D721Med (cell line): ENCODE measurements around the gene ZACN.
"Not testable (repeated sequence)": the region's sequence is repeated elsewhere in the genome, so short reads cannot be mapped to it uniquely, and the experiment has no call there.

Source experiments
- DNase-seq: peaks from one replicate; pipeline ENCODE4 v3.0.0; 2011; ENCODE audit warnings: low spot score; ENCODE audit not compliant: insufficient read length
- FAIRE-seq: peaks from 2 replicates; lab custom pipeline; 2011; peaks lifted over from hg19 to GRCh38; lab: Jason Lieb, UNC
- TF ChIP-seq, protein P1 (sequence below): IDR thresholded peaks from 2 replicates; pipeline ENCODE4 v1.5.1; 2012; ENCODE audit warnings: mild to moderate bottlenecking, control low read depth; ENCODE audit not compliant: insufficient read depth; ENCODE audit errors: missing control alignments

ZACN gene

DNA sequence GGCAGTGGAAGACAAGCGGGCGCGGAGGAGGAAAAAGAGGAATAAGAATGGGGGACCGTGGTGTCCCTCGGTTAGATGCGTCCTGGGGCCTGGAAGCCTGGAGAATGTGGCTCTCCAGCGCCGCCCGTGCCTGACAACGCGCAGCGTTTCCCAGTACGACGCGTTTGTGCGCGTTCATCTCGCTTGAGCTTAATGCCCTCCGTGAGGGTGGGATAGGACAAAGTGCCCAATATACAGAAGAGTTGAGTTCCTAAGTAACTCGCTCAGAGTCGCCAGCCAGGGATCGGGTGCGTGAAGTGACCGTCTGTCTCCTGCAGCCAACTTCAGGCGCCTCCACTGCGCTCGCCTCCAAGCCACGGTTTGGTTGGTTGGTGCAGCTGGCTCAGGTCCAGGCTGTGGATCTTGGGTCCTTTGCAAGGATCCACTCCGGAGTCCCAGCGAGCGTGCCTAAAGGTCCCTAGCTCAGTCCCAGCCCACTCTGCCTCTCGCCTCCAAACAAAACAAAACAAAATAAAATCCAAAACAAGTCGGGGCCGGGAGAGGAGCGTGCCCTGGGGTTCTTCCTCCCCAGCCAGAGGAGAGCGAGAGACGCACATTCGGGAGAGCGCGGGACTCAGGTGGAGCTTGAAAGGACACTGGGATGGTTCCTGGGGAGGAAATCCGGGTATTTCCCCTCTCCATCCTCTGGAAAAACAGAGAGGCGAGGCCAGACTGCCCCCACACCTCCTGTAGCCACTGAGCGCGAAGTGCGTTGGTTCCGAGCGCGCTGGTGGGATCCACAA is 3.4 kb upstream of the ZACN start:
- DNase-seq (no peak), FAIRE-seq (no peak)
- TF ChIP-seq, protein P1, sequence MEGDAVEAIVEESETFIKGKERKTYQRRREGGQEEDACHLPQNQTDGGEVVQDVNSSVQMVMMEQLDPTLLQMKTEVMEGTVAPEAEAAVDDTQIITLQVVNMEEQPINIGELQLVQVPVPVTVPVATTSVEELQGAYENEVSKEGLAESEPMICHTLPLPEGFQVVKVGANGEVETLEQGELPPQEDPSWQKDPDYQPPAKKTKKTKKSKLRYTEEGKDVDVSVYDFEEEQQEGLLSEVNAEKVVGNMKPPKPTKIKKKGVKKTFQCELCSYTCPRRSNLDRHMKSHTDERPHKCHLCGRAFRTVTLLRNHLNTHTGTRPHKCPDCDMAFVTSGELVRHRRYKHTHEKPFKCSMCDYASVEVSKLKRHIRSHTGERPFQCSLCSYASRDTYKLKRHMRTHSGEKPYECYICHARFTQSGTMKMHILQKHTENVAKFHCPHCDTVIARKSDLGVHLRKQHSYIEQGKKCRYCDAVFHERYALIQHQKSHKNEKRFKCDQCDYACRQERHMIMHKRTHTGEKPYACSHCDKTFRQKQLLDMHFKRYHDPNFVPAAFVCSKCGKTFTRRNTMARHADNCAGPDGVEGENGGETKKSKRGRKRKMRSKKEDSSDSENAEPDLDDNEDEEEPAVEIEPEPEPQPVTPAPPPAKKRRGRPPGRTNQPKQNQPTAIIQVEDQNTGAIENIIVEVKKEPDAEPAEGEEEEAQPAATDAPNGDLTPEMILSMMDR = peak; percentile 18

DNA sequence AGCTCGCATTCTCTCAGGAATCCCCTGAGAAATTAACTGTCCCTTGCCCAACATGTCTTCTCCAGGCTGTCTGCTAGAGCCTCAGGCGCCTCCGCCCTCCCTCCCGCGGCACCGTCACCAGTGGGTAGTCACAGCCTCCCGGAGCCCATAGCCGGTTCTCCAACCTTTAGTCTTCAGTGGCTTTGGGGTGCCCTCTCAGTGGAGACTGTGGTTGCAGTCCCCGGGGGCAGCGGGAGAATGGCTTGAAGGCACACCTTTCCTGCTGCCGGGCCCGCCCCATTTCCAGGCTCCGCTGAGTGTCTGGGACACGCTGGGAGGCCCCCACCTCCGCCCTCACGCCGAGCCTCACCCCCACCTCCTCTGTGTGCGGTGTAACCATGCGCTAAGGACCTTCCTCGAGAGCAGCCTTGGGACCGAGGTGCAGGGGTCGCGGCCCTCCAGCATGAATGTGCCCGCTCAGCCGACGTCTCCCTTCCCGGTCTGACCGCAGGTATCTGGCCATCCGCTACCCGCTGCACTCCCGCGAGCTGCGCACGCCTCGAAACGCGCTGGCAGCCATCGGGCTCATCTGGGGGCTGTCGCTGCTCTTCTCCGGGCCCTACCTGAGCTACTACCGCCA is 2.7 kb upstream of the ZACN start:
- DNase-seq (no peak), FAIRE-seq (no peak)
- TF ChIP-seq, protein P1 = no peak

DNA sequence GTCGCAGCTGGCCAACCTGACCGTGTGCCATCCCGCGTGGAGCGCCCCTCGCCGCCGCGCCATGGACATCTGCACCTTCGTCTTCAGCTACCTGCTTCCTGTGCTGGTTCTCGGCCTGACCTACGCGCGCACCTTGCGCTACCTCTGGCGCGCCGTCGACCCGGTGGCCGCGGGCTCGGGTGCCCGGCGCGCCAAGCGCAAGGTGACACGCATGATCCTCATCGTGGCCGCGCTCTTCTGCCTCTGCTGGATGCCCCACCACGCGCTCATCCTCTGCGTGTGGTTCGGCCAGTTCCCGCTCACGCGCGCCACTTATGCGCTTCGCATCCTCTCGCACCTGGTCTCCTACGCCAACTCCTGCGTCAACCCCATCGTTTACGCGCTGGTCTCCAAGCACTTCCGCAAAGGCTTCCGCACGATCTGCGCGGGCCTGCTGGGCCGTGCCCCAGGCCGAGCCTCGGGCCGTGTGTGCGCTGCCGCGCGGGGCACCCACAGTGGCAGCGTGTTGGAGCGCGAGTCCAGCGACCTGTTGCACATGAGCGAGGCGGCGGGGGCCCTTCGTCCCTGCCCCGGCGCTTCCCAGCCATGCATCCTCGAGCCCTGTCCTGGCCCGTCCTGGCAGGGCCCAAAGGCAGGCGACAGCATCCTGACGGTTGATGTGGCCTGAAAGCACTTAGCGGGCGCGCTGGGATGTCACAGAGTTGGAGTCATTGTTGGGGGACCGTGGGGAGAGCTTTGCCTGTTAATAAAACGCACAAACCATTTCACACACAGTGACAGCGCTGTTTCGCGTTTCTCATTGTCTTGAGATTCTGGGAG is 2.0 kb upstream of the ZACN start:
- FAIRE-seq (no peak), DNase-seq (no peak)
- TF ChIP-seq, protein P1 = no peak

DNA sequence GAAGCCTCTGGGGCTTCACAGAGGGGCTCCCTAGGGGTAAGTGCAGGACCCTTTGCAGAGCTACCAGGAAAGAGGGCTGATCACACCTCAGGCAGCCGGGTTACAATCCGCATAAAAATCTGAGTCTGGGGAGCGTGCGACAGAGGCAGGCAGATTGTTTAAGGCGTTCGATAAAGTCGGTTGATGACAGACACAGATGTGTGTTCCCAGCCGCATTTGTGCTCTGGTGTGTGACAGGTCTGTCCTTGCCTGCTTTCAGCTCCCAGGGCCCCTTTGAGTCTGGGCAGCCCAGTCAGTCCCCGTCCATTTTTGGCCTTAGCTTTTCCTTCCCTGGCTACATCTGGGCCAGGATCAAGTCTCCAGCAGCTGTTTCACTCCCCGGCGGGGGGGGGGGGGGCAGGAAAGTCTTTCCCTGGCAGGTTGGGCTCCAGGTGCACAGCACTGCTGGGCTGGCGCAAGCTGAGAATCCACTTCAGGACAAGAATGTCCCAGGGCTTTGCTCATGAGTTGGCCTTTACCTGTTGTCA is 1.3 kb upstream of the ZACN start:
- no peak for DNase-seq
- FAIRE-seq = no peak
- TF ChIP-seq, protein P1 = no peak

DNA sequence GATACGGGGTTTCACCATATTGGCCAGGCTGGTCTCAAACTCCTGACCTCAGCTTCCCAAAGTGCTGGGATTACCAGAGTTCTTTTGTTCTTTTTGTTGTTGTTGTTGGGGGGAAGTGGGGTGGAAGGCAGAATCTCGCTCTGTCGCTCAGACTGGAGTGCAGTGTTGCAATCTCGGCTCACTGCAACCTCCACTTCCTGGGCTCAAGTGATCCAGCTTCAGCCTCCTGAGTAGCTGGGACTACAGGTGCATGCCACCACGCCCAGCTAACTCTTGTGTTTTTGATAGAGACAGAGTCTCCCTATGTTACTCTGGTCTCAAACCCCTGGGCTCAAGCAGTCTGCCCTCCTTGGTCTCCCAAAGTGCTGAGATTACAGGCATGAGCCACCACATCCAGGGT is 612 bp upstream of the ZACN start:
- FAIRE-seq = not testable (repeated sequence)

DNA sequence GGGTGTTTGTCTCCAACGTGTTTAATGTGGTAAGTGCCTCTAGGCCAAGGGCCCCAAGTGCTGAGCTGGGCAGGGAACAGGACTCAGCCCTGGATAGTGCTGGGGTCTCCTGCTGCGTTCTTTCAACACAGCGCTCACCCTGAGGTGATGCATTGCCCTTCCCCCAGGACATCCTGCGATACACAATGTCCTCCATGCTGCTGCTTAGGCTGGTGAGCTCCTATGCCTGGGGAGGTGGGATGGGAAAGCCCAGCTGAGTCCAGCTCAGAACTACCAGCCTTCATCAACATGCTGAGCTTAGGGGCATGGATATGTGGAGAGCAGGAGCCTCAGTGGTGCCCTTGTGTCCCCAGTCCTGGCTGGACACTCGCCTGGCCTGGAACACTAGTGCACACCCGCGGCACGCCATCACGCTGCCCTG is 563 bp downstream of the ZACN start:
- TF ChIP-seq, protein P1 = no peak
- no peak for FAIRE-seq

More for the DNA sequence above, 612 bp upstream of the ZACN start:
- DNase-seq = not testable (repeated sequence)

More for the DNA sequence above, 563 bp downstream of the ZACN start:
- DNase-seq = no peak
